Epithelial cell of prostate (primary cell): ENCODE measurements around the gene ARAP3.
"Not testable (repeated sequence)": the region's sequence is repeated elsewhere in the genome, so short reads cannot be mapped to it uniquely, and the experiment has no call there.

Source experiments
- DNase-seq: peaks from one replicate; pipeline ENCODE4 v3.0.0-alpha.2; 2011; ENCODE audit warnings: low read depth, low spot score
- H3K27ac ChIP-seq: fragments of 450-650 bp; 2 replicates; pipeline ENCODE4 v1.5.1; 2017; ENCODE audit warnings: mild to moderate bottlenecking

Gene ARAP3

DNA sequence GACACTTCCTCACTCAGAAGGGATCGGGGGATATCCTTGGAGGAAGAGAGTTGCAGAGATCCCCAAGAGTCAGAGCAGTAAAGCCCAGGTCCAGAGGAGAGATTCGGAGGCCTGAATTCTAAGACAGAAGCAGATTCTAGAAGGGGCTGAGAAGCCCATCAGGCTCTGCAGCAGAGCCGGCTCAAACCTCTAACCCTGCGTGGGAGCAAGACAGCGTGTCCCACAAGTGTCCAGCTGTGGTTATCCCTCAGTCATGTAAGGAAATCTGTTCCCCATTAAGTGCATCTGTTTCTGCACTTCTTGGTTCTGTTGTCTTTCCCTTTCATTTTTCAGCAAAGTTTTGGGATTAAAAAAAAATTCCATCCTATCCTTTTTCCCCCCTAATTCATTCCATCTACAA is 58.4 kb downstream of the ARAP3 start:
- no peak overlapping the region for H3K27ac ChIP-seq
- DNase-seq, result no peak

DNA sequence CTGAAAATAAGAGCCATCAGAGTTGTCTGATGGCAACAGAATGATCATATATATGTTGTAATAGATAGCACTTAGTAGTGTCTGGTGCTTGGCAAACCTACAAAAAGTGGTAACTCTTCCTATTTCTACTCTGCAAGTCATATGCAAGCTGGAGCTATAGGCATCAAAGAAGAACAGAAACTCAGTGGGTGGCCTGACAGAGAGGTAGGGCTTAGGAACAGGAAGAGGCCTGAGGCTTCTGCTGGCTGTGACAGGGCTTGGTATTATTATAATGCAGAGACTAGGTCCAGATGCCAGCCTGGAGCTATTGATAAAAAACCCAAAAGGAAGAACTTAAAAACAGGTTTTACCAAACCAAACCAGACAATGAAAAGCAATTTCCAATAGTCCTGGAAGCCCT is 58.8 kb downstream of the ARAP3 start:
- no peak overlapping the region for H3K27ac ChIP-seq
- DNase-seq, result no peak

DNA sequence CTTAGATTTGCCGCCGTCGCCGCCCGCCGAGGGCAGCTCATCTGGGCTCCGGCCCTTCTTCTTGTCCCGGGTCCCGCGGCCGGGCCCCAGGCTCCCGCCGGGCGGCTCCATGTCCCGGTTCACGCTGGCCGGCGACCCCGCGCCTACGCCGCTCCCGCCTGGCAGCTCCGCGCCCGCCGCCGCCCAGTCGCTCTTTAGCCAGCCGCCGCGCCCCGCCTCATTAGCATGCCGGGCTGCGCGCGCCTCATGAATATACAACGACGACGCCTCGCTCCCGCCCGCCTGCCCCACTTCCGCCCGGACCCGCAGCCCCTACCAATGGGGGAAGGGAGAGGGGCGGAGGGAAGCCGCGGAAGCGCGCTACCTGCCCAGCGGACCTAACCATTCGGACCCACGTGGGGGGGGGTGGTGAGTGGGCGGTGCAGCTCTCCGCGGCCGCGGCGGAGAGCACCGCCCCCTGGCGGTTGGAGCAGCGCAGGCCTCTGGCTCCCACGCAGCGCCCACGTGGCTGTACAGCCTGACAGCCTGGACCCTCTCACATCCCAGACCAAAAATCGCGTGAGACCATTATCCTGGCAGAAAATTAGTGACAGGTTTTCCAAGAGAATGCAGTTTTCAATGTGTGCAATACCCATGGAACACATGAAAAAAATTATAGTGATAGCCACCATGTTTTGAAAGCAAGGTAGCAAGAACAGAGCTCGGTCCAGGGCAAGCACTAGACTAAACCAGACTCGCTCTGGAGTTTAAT is 63.1 kb downstream of the ARAP3 start, which contains the start of gene DIAPH1:
DIAPH1 (minus strand) TSS at position 197 of the 751 bp plus-strand sequence; CDS start at position 111, 86 bp downstream.
- DNase-seq, result peak; percentile 85
- H3K27ac ChIP-seq, result peak within 1 kb of the TSS; percentile 96

DNA sequence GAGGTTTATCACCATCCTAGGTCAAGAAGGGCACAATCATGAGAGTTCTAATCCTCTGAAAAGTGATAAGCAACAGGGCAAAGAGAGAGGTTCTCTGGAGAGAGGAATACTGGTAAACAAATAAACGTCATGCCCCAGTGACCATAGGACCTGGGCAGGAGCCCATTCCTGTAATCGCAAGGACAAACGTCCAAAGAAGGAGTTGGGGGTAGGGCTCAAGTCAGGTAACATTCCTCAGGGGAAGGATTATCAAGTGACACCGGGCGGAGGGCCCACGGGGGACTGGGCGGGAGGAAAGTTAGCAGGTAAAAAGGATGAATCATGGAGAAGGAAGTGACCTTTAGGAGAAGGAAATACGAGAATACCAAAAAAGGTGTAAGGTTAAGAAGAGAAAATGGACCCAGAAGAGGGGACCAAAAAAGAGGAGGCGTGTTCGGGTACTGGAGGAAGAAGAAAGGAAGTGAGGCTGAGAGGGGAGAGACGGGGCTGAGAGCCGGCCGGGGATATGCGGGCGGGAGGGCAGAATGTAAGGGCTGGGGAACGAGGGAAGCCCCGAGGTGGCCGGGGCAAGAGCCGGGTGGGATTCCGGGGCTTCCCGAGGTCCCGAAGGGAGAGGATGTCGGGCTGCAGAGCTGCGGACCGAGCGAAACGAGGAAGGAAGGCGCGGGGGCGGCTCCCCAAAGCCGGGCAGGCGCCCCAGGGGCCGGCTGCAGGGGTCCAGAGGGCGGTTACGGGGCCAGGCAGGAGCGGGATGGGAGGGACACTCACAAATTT is 63.8 kb downstream of the ARAP3 start:
- H3K27ac ChIP-seq, result peak overlapping the region; percentile 96
- peak; percentile 6 for DNase-seq

GRCh38 chr5:141617682-141618029 is 64.4 kb downstream of the ARAP3 start:
- H3K27ac ChIP-seq, result peak overlapping the region; percentile 96
- no peak for DNase-seq

GRCh38 chr5:141617128-141617527 is 64.9 kb downstream of the ARAP3 start:
- peak overlapping the region; percentile 96 for H3K27ac ChIP-seq
- DNase-seq, result no peak

GRCh38 chr5:141615991-141616720 is 65.9 kb downstream of the ARAP3 start:
- no peak for DNase-seq

GRCh38 chr5:141613344-141613743 is 68.7 kb downstream of the ARAP3 start:
- H3K27ac ChIP-seq, result no peak overlapping the region
- no peak for DNase-seq

More at GRCh38 chr5:141615991-141616720, 65.9 kb downstream of the ARAP3 start:
- no peak overlapping the region for H3K27ac ChIP-seq

DNA sequence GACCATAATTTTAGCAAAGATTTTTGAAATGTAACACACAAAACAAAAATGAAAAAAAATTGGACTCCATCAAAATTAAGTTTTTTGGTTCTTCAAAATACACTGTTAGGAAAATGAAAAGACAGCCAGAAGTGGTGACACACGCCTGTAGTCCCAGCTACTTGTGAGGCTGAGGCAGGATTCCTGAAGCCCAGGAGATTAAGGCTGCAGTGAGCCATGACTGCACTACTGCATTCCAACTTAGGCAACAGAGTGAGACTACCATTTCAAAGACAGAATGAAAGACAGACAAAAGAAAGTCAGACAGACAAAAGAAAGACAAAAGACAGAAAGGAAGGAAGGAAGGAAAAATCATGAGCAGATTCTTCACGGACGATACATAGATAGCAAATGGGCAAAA is 70.7 kb downstream of the ARAP3 start:
- DNase-seq, result no peak
- H3K27ac ChIP-seq, result no peak overlapping the region

- not testable (repeated sequence) for H3K27ac ChIP-seq, DNase-seq
Observed at GRCh38 chr5:141609921-141610320, 72.1 kb downstream of the ARAP3 start.

DNA sequence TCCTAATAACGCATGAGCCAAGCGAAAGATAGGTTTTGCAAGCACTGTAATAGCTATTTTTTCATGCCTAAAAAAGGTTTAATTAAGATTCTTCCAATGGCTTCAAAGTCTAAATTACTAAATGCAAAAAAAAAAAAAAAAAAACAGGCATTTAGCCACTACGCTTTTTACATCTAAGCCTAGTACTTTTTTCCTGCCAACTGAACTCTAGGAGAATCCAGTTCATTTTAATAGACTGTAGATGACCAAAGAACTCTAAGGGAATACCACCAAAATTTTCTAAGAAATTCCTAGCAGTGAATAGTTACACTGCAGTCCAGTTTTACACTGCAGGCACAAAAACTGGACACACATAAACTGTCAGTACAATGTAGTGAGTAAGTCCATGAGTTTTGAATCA is 73.0 kb downstream of the ARAP3 start:
- H3K27ac ChIP-seq, result no peak overlapping the region
- no peak for DNase-seq

- H3K27ac ChIP-seq, result peak overlapping the region; percentile 16
- no peak for DNase-seq
Observed at GRCh38 chr5:141608557-141608956, 73.5 kb downstream of the ARAP3 start.

DNA sequence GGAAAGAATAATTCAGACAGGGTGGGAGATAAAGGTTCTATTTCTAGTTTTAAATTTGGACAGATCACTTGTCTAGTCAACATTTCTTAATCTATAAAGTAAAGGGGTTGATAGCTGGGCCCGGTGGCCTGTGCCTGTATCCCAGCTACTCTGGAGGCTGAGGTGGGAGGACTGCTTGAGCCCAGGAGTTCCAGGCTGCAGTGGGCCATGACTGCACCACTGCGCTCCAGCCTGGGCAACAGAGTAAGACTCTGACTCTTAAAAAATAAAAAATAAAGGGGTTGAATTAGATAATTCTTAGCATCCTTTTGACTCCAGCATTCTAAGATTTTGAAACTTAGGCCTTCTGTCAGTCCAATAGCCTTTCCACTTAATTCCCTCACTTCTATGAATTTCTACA is 74.0 kb downstream of the ARAP3 start:
- peak overlapping the region; percentile 16 for H3K27ac ChIP-seq
- no peak for DNase-seq

DNA sequence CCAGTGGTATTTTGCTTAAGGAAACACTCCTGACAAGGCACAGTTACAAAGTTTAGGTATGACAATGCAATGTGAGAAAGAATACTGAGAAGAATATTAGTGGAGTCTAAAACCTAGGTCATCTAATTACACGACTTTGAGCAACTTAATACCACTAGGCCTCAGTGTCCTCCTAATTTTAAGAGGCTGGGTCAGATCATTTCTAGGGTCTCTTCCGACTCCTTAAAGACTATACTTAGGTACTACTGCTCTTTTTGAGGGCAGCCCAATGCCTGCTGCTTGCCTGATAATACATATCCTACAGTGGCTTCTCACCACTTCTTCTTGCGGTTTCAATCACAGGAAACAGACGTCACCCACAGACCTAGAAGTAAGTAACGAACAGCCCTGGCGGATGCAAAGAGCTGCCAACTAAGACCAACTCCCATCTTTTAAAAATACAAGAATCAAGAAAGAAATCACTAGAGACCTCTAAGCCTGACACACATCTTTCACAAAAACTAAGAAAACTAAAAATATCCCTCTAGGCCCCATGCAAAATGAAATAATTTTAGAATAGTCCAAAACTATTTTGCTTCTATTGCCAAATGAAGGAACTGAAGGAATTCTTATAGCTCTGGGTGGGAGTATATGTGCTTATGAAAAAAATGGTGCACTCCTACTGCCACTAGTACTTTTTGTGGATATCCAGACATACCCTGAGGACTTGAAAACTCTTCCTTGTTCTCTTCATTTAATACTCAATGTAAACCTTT is 76.3 kb downstream of the ARAP3 start:
- peak overlapping the region; percentile 81 for H3K27ac ChIP-seq
- no peak for DNase-seq

- DNase-seq, result peak; percentile 73
- peak overlapping the region; percentile 81 for H3K27ac ChIP-seq
Observed at GRCh38 chr5:141603923-141604717, 77.9 kb downstream of the ARAP3 start.
